Astrocyte of the hippocampus (primary cell): Measurements from ENCODE around the gene ALKBH3.

Source experiments
- DNase-seq: peaks from one replicate; pipeline ENCODE4 v3.0.0; 2011; ENCODE audit warnings: low read depth, low spot score

Gene ALKBH3

DNA sequence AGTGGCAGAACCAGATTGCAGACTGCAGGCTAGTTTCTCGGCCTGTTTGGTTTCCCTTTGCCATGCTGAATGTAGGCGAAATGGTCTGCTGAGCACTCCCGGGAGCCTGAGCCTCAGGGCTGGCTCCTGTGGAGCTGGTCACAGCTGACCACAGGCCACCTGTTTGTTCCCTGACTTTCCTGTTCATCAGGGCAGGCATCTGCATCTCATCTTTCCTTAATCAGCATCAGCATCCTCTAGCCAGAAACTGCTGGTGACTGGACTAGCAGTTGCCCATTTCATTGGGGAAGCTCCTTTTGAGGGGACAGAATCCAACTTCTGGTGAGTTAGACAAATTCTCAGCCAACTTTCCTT lies 41.6 kb downstream of the ALKBH3 start:
- no peak for DNase-seq

DNA sequence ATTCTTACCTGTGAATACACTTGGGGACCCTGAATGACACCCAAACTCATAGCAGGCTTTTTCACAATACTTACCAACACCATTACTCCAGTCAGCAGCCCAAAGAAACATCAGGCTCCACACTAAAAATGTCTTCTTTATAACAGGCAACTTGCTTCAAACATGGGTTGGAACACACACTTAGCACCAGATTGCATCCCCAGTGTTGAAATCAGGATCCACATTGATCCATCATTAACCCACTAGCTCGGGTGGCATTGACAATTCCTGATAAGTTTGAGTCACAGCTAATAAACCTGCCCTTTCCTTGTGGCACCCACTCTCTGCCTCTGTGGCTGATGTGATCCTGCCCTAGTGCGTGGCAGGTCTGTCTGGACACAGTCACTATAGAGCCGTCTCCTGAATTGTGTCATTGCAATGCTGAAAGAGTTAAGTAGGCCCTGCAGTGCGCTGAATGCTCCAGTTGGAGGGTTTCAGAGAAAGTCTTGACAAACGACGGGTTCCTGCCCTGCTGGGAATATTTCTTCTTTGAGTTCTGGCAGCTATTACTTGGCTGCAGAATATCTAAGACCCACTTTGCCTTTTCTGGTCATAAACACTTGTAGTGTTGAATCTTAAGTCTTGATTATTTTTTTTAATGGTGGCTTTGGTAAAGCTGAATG lies 42.2 kb downstream of the ALKBH3 start:
- peak; percentile 61 for DNase-seq

DNA sequence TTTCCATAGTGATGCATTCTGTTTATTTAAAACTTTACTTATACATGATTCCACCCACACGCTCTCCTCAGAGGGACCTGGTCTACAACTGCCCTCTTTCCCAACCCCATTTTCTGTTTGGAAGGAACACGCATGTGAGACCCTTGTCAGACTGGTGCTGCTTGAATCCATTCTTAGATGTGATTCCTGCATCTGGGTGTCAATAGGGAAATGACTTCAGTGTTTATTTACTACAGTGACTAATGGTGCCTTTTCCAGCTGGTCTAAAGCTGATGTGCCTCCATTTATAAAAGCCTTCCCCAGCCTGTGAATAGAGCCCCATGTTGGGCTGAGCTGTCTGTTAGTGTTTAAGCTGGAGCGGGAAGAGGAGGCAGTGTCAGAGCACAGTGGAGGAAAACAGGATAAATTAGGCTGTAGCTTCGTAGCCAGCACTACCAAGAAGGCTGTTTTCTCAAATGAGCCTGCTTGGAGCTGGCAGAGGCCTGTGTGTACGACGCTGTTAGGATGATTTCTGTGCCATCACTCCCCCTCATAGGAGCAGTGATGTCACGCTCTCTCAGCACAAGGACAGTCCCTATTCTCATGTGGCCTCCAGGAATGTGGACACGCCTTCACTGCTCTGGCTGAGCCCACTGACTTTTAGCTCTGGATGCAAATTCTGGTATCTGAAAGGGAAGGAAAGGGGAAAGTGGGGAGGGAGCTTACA lies 42.9 kb downstream of the ALKBH3 start:
- DNase-seq = peak; percentile 66

DNA sequence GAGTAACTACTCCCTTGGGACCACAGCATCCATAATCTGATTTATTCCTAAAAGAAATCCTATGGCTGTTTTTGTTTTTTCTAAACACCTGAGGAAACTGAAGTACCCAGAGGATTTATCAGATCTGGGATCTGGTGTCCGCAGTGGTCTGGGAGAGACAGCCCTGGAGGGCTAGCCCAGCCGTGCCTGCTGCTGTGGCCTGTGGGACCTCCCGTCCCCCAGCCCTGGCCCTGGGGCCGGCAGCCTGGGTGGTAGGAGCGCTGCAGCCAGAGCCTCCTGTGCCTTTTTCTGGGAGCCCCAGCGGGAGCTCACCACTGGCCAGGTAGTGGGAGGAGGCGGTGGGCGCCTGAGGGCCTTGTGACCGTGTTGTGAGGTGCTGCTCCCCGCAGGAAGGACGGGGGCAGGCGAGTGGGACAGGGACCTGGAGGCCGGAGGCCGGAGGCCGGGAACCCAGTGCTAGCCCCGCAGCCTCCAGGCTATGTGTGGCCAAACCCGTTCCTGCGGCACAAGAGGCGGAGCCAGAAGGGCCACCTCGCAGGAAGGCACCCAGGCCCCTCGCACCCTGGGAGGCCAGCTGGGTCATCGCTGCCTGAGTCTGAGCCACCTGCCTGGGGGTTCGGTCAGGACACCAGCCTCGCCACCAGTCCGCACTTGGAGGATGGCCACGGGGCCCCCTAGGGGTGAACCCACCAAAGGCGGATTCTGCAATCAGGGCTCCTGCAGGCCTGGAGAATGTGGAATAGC lies 43.7 kb downstream of the ALKBH3 start:
- DNase-seq = no peak

DNA sequence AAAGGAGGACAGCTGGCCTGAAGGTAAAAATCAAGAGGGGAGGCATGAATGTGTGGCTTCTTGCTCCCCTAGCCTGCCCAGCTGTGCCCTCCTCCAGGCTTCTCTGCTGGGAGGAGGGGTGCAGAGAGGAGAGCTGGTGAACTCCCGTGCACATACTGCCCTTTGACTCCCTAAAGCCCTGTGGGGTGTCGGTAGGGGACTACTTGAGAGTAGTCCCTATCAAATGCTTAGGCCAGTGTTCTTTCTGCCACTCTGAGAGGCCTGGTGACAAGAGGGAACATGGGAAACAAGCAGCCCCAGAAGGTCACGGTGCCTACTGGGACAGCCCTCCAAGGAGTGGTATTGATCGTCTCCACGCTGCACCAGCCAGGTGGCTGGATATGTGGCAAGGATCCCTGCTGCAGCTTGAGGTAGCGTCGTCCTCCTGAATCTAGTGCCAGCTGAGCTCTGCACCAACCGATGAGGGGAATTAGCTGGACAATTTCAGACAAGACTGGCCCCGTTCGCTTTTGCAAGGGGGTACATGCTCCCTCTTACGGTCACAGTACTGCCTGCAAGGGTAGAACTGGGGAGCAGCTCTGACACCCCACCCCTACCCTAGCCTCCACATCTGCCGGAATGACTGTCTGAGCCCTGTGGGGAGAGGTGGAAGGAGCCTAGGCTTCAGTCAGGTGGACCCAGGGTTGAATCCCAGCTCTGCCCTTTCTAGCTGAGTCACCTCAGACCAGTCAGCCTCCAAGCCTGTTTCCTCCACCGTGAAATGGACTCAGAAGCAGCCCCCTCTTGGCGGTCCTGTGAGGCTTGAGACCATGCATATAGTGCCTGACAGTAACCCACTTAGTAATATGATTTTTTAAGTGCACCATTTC lies 44.7 kb downstream of the ALKBH3 start:
- DNase-seq = no peak

DNA sequence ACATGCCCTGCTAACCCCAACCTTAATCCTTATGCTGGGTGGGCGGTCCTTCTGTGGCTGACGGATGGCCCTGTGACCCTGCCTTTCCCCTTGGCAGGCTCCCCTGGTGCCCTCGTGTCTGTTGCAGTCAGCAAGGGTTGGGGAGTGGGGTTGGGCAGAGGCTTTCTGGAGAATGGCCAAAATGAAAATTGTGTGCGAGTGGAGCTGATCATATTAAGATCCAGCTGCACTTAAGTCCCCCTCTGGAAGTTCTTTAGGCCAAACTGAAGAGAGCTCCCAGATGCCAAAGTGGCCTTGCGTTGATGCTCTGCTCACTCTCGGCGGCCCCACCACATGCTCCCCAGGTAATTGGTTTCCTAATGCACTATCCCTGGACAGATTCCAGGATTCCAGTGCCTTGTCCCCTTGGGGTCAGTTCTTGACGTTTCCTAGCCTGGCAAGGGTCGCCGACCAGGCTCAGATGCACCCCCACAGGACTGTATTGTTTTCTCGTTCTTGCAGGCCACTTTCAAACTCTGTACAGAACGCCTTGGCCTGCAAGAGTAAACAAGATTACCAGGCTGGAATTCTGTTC lies 45.4 kb downstream of the ALKBH3 start:
- no peak for DNase-seq

DNA sequence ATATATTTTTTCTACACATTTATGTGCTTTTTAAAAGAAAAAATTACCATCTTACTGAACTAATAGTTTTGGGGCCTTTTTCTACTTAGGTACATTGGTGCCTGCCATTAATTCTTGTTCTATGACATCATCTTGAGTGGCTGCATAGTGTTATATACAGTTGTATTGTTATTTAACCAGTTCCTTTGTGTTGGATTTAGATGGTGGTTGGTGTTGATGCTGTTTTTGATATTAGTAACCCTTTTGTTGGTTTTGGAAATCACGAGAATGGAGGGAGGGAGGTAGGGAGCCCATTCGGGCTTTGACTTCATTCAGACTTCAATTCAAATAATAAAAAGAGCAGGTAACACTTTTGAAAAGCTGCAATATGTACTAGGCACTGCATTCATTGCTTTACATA lies 46.4 kb downstream of the ALKBH3 start:
- peak; percentile 56 for DNase-seq

DNA sequence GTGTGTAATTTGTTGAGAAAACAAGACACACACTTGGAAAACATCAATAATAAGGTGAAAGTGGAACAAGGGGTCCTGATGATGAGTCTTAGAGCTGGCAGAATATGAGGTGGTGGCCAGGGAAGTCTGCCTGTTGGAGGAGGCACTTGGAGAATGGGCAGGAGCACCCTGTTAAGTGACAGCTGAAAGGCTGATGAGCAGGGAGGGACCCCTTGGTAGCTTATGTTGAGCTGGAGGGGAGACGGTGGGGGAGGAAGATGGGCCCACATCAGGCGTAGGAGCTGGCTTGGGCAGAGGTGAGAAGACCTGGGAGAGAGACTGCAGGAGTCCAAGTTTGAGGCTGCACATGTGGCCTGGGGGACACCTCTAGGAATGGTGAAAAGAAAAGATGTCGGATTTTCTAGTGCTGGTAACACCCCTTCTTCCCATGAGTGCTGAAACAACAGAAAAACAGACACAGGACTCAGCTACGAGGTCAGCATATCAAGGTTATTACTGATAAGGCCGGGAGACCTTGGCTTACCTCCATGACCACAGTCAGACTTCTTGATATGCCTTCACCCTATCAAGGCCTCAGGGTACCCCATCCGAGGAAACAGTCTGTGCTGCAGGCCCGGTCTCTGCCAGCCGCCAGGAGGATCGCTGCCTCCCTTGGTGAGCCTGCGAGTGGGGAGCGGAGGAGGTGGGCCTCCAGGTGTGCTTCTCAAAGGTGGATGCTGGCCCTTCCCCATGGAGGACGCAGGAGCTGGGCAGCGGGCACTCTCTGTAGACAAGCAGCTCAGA lies 47.5 kb downstream of the ALKBH3 start:
- DNase-seq = no peak

DNA sequence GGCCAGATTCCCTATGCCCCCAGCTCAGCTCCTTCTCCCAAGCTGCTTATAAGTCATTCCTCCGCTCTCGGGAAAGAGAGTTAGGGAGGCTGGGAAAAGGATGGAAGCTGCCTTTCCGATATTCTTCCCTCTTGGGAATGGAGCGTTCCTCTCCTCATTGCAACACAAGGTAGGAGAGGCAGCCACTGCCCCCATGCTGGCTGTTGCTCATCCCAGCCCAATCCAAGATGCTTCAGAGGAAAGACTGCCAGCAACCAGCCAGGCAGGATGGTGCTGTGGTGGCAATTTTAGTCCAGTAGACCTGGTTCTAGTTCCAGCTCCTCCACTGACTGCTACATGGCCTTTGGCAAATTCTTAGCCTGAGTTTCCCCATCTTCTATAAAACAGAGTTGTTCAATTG lies 48.1 kb downstream of the ALKBH3 start:
- no peak for DNase-seq

DNA sequence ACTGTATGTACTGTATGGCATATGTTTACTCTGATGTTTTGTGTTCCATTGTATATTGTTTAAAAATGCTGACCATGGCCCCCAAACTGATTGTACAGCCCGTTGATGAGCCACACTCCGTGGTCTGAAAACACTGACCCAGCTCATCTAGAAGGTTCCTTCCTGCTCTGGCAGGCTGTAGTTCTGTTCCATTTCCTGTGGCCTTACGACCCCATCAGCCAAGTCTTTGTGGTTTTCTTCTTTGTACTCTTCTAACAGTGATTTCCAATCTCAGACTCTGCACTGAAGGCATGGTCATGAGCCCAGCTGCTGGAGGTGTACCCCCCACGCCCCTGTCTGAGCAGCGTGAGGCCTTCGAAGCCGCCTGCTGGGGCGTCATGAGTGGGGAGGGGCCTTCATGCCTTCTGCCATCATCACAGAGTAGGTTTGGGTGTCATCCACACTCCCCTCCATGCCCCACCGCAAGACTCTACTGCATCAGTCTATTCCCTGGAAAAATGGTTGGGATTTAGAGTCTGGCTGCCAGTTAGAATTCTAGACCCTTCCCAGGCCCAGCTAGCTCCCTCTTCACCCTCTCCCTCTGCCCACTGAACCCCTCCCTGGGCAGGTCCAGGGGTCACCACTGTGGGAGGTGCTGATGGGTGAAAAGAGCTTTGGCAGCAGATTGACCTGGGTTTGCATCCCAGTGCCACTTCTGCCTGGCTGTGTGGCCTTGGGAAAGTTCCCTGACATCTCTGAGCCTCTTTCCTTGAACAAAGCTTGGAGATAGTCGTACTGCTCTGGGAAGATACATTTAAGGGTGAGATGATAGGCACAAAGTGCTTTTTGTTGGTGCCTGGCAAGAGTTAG lies 50.5 kb downstream of the ALKBH3 start:
- DNase-seq = peak; percentile 55

DNA sequence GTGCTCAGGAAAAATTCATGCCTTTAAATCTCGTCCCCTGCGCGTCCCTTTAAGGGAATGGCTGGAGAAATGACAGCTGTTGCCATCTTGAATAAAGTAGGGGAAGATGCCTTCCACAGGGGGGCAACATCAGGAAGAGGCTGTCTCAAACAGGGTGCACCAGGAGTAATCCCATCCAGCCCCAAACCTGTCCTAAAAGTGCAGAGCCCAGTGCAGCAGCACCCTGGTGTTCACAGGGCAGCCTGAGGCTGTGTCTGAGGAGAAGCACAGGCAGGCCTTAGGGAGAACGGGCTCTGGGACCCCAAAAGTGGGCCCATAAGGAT lies 51.0 kb downstream of the ALKBH3 start:
- DNase-seq = no peak

DNA sequence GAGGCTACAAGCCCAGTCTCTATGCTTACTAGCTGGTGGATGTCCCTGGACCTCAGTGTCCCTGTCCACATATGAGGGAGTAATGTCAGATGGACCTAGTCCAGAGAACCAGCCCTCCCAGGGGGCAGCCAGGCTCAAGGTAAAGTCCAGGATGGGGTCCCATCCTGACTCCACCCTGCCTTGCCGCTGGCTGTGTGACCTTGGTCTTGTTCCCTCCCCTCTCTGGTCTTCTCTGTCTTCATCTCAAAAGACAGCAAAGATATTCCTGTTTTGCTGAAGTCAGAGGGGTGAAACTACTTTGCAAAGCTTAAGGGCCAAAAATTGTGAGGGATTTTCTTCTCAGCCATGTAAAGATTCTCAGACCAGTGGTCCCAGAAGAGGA lies 52.6 kb downstream of the ALKBH3 start:
- no peak for DNase-seq

DNA sequence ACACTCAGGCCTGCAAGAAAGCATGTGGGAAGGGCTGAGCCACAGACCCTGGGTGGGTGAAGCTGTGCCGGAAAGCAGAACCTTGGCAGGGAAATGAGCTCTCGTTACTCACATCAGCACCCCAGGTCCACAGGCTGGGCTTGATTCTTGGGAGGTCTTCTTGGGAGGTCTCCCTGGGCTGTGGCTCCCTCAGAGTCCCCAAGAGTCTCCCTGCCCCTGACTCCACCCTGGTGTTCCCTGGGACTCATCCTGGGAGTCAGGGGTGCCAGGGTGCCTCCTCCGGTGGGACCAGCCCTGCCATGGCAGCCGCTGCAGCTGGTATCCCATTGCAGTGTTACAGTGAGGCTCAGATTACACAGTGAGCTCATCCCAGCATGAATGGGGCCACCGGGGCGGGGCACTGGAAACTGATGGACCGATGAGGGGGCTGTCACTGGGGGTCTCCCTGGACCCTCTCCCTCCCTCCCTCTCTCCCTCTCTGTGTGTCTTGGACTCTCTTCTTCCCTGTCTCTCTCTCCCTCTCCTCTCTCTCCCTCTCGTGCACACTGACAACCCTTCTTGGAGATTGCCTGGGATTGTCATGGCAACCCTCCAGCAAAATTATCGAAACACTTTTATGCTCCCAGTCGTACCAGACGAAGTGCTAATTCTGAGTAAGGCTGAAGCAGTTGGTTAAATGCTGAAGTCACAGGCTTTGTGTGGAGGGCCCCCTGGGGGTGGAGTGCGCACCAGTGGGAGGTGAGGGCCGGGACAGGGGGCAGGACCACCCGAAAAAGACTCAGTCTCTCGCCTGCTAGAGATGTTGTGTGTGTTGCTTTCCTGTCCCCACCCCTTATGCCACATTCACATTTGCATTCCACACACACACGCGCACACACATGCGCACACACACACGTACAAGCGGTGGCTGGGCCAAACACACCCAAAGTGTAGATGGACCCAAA lies 53.2 kb downstream of the ALKBH3 start:
- peak; percentile 63 for DNase-seq

DNA sequence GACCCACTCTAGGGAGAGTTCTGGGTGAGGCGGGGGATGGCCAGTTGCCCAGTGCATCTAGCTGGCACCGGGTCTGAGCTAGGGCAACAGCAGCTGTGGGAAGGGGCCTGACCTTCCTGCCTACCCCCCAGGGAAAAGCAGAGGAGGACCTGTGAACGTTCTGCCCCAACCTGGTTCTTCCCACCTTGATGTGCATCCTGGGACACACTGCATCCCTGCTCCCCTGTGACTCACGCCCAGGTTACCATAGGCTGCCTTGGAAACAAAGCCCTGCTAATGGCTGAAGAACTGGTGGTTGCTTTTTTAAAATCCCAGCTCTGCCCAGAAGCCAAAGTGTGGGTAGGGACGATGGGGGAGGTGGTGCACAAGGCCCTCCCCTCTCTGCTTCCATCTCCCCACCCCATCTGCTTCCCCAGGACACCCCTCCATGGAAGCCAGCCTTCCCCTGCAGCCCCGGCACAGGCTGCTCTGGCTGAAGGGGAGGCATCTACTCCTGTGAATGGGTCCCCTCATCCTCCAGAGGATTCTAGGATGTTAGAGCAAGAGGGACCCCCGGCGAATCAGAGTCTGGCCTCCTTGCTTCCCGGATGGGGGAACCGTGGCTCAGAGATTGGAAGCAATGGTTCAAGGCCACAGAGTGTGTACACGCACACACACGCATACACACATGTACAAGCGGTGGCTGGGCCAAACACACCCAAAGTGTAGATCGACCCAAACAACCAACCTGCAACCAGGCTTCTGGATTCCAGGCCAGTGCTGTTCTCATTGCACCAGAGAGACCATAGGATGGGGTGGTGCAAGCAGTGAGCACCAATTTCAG lies 54.2 kb downstream of the ALKBH3 start:
- DNase-seq = peak; percentile 33

DNA sequence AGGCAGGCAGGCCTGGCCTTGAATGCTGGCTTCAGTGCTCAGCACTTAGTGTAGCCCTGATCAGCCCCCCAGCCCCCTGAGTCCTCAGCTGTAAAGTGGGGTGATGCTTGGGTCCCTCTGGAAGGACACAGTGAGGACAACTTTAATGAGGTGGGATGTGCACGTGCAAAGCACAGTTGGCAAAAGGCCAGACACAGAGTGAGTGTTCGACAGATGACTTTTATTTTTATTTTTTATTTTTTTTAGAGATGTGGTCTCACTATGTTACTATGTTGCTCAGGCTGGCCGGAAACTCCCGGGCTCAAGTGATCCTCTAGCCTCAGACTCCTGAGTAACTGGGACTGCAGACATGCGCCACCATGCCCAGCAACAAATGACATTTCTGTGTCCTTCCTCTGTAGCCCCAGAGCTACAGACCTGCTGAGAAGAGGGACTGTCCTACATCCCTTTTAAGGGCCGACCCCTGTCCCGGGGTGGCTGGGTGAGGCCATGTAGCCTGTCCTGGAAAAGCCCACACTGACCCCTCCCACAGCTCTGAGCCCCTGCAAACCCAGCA lies 54.9 kb downstream of the ALKBH3 start:
- DNase-seq = no peak

DNA sequence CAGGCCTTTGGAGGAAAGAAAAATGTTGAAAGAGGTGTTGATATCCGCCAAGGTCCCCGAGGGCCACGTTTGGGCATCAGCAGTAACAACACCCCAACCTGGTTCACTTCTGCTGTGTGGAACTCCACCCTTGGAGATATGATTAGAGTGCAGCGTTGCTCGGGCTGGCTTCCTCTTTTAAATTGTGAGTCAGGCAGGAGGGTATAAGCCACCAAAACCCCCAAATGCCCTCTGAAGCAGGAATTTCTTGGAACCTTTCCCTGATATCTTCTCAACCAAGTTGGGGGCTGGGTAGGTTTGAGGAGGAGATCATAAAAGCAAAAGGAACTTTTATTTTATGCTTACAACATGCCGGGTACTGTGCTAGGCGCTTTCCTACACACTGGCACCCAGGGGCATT lies 55.4 kb downstream of the ALKBH3 start:
- DNase-seq = no peak
